ENCODE measurements around the gene C2orf15. TPM values are rescaled to one million over a fixed set of nuclear protein-coding genes. Genes with fewer than 3 reads are reported as not detected.

Gene C2orf15
- total RNA-seq, 1 experiment from 2014 or later, result 1.5 TPM

DNA sequence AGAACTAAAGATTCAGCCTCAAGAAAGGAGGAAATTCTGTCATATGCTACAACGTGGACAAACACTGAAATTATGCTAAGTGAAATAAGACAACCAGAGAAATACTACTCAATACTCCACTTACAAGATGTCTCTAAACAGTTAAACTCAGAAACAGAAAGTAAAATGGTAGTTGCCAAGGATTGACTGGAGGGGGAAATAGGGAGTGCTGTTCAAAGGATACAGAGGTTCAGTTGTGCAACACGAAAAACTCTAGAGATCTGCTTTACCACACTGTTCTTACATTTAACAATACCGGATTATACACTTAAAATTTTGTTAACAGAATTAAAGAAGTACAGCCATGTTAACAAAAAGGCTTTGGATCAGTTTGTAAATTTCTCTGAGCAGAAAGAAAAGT lies 39.8 kb upstream of the C2orf15 start:
- Histone ChIP-seq H3K36me3 (ENCODE audit: control insufficient read depth, insufficient read depth, low read length) (no peaks in the 10 kb centered on the region), H3K4me1 (ENCODE audit: control insufficient read depth, insufficient read depth, low read length) (no peaks in the 10 kb centered on the region), H3K27ac (ENCODE audit: low read length) (no peak overlapping the region), H3K4me3 (ENCODE audit: low read depth in 2 of 2, low read length in 2 of 2) (no peak overlapping the region), H3K9me3 (ENCODE audit: control insufficient read depth, insufficient read depth, low read depth, low read length) (no peaks in the 10 kb centered on the region), H3K27me3 (ENCODE audit: control insufficient read depth, insufficient read depth, low read length) (no peaks in the 10 kb centered on the region; the same call in 1 of the 2 replicates)
- ATAC-seq (no peak), DNase-seq (ENCODE audit: low read depth, low spot score) (no peak)
- intact Hi-C loops (cut with micrococcal nuclease; ENCODE audit: unreplicated experiment) (no loop called here), in situ Hi-C loops (cut with HindIII; ENCODE audit: low pct_unique_long_range_greater_than_20kb, low sequenced_read_pairs) (no loop called here)
- TF ChIP-seq POLR2AphosphoS5 (IDR thresholded peaks at IDR 0.05; ENCODE audit: low read depth, low read length) (no peak), TCF7L2 (IDR thresholded peaks at IDR 0.05; ENCODE audit: low read depth, low read length) (no peak), SIN3A (IDR thresholded peaks at IDR 0.05; ENCODE audit: borderline replicate concordance, insufficient read depth, low read depth, low read length) (no peak)
- TF ChIP-seq, protein P1, sequence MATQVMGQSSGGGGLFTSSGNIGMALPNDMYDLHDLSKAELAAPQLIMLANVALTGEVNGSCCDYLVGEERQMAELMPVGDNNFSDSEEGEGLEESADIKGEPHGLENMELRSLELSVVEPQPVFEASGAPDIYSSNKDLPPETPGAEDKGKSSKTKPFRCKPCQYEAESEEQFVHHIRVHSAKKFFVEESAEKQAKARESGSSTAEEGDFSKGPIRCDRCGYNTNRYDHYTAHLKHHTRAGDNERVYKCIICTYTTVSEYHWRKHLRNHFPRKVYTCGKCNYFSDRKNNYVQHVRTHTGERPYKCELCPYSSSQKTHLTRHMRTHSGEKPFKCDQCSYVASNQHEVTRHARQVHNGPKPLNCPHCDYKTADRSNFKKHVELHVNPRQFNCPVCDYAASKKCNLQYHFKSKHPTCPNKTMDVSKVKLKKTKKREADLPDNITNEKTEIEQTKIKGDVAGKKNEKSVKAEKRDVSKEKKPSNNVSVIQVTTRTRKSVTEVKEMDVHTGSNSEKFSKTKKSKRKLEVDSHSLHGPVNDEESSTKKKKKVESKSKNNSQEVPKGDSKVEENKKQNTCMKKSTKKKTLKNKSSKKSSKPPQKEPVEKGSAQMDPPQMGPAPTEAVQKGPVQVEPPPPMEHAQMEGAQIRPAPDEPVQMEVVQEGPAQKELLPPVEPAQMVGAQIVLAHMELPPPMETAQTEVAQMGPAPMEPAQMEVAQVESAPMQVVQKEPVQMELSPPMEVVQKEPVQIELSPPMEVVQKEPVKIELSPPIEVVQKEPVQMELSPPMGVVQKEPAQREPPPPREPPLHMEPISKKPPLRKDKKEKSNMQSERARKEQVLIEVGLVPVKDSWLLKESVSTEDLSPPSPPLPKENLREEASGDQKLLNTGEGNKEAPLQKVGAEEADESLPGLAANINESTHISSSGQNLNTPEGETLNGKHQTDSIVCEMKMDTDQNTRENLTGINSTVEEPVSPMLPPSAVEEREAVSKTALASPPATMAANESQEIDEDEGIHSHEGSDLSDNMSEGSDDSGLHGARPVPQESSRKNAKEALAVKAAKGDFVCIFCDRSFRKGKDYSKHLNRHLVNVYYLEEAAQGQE (IDR thresholded peaks at IDR 0.05; ENCODE audit: insufficient read depth in 1 of 2, low read depth in 2 of 2, low read length in 1 of 2), result no peak
- TF ChIP-seq, protein P2, sequence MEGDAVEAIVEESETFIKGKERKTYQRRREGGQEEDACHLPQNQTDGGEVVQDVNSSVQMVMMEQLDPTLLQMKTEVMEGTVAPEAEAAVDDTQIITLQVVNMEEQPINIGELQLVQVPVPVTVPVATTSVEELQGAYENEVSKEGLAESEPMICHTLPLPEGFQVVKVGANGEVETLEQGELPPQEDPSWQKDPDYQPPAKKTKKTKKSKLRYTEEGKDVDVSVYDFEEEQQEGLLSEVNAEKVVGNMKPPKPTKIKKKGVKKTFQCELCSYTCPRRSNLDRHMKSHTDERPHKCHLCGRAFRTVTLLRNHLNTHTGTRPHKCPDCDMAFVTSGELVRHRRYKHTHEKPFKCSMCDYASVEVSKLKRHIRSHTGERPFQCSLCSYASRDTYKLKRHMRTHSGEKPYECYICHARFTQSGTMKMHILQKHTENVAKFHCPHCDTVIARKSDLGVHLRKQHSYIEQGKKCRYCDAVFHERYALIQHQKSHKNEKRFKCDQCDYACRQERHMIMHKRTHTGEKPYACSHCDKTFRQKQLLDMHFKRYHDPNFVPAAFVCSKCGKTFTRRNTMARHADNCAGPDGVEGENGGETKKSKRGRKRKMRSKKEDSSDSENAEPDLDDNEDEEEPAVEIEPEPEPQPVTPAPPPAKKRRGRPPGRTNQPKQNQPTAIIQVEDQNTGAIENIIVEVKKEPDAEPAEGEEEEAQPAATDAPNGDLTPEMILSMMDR (IDR thresholded peaks at IDR 0.05), result no peak
- no TSS peak for BruUV-seq (replicated peaks)
- ChIA-PET POLR2A (no interaction called here), CTCF (no interaction called here)

DNA sequence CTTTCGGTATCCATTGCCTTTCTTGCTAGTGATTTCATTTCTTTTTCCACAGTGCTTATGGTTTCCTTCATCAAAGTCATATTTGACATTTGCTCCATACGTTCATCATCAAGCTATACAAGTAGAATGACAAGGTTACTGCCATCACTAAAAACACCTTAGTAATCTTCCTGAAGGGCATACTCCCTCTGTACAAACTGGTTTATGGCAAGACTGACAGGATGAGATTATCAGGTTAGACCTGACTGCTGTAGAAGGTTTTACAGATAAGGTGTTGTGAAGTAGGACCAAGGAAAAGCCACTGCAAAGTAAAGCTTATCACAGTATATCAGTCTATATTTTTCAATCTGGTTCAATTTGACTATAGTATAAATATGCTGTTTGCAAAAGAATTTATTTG lies 37.5 kb upstream of the C2orf15 start:
- ATAC-seq, result no peak
- CTCF ChIA-PET, result no interaction called here
- H3K9me3 ChIP-seq (ENCODE audit: control insufficient read depth, insufficient read depth, low read depth, low read length), result no peaks in the 10 kb centered on the region
- no peak for DNase-seq (ENCODE audit: low read depth, low spot score)
- H3K4me1 ChIP-seq (ENCODE audit: control insufficient read depth, insufficient read depth, low read length), result no peaks in the 10 kb centered on the region
- no peak overlapping the region for H3K4me3 ChIP-seq (ENCODE audit: low read depth in 2 of 2, low read length in 2 of 2)
- no peaks in the 10 kb centered on the region; the same call in 1 of the 2 replicates for H3K27me3 ChIP-seq (ENCODE audit: control insufficient read depth, insufficient read depth, low read length)
- TF ChIP-seq, protein P1 (IDR thresholded peaks at IDR 0.05; ENCODE audit: insufficient read depth in 1 of 2, low read depth in 2 of 2, low read length in 1 of 2), result no peak
- TF ChIP-seq TCF7L2 (IDR thresholded peaks at IDR 0.05; ENCODE audit: low read depth, low read length) (no peak), POLR2AphosphoS5 (IDR thresholded peaks at IDR 0.05; ENCODE audit: low read depth, low read length) (no peak), SIN3A (IDR thresholded peaks at IDR 0.05; ENCODE audit: borderline replicate concordance, insufficient read depth, low read depth, low read length) (no peak)
- TF ChIP-seq, protein P2 (IDR thresholded peaks at IDR 0.05), result no peak
- H3K27ac ChIP-seq (ENCODE audit: low read length), result no peak overlapping the region
- intact Hi-C loops (cut with micrococcal nuclease; ENCODE audit: unreplicated experiment) (no loop called here), in situ Hi-C loops (cut with HindIII; ENCODE audit: low pct_unique_long_range_greater_than_20kb, low sequenced_read_pairs) (no loop called here)
- POLR2A ChIA-PET, result interaction anchor here (0.6 kb wide), 1 partner anchor 49 kb away, joined by 3 read pairs; no protein-coding TSS in a partner anchor
- no peaks in the 10 kb centered on the region for H3K36me3 ChIP-seq (ENCODE audit: control insufficient read depth, insufficient read depth, low read length)
- no TSS peak for BruUV-seq (replicated peaks)

All from Panc1 (cell line).